ENCODE measurements around the gene DNAH1. TPM values are rescaled to one million over a fixed set of nuclear protein-coding genes. Genes with fewer than 3 reads are reported as not detected.
"Not testable (repeated sequence)": the region's sequence is repeated elsewhere in the genome, so short reads cannot be mapped to it uniquely, and the experiment has no call there.

The DNAH1 gene
- total RNA-seq, 1 donor = 4.7 TPM

GRCh38 chr3:52333869-52334557, 17.9 kb downstream of the DNAH1 start:
- no peak for TF ChIP-seq CTCF (IDR thresholded peaks at IDR 0.05; ENCODE audit: insufficient read depth, low read depth, low read length)
- H3K4me3 ChIP-seq (ENCODE audit: low read depth, low read length) = no peak overlapping the region
- DNase-seq (ENCODE audit: low read depth) = no peak

- peak; percentile 14 for DNase-seq (ENCODE audit: low read depth)
- not testable (repeated sequence) for H3K4me3 ChIP-seq (ENCODE audit: low read depth, low read length)
These were observed 22.0 kb downstream of the DNAH1 start for GRCh38 chr3:52338131-52338530.

GRCh38 chr3:52339612-52340011, 23.5 kb downstream of the DNAH1 start:
- peak; percentile 61 for TF ChIP-seq CTCF (IDR thresholded peaks at IDR 0.05; ENCODE audit: insufficient read depth, low read depth, low read length)

GRCh38 chr3:52341123-52341522, 25.0 kb downstream of the DNAH1 start:
- TF ChIP-seq CTCF (IDR thresholded peaks at IDR 0.05; ENCODE audit: insufficient read depth, low read depth, low read length) = no peak
- no peak for DNase-seq (ENCODE audit: low read depth)
- no peak overlapping the region for H3K4me3 ChIP-seq (ENCODE audit: low read depth, low read length)

More at GRCh38 chr3:52339612-52340011, 23.5 kb downstream of the DNAH1 start:
- no peak overlapping the region for H3K4me3 ChIP-seq (ENCODE audit: low read depth, low read length)
- DNase-seq (ENCODE audit: low read depth) = peak; percentile 88

GRCh38 chr3:52343946-52344600, 28.0 kb downstream of the DNAH1 start:
- no peak overlapping the region for H3K4me3 ChIP-seq (ENCODE audit: low read depth, low read length)
- DNase-seq (ENCODE audit: low read depth) = no peak
- no peak for TF ChIP-seq CTCF (IDR thresholded peaks at IDR 0.05; ENCODE audit: insufficient read depth, low read depth, low read length)

GRCh38 chr3:52345521-52346109, 29.5 kb downstream of the DNAH1 start:
- H3K4me3 ChIP-seq (ENCODE audit: low read depth, low read length) = no peak overlapping the region
- DNase-seq (ENCODE audit: low read depth) = no peak
- no peak for TF ChIP-seq CTCF (IDR thresholded peaks at IDR 0.05; ENCODE audit: insufficient read depth, low read depth, low read length)

All from fibroblast of villous mesenchyme (primary cell).